Measurements from ENCODE around the gene CLEC16A.

Gene CLEC16A

DNA sequence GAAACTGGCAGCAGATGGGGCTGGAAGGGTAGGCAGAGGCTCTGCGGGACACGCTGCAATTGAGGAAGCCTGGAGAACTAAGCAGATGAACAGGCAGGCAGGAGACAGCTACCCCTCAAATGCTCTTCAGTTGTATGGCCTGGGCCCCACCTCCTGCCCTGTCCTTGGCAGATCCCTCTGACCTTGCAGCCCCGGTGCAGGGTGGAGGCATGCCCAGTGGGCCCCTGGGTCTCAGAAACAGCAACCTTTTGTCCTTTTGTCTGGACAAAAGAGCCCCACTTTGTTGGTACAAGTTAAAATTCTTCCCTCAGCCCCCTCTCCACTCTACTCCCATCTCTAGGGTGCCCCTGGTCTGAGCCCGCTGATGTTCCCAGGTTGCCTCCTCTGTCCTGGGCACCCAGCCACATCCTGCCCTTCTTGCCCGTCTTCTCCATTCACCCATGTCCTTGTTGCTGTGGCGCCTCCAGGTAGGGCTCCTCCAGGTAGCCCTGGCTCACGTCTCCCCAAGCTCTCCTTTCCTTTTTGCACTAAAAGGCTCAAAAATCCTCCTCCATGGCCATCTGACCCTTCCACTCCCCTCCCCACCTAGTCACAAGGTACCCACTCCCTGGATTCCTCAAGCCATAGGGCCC lies 136.8 kb downstream of the CLEC16A start:
- Histone ChIP-seq H3K4me3 (ENCODE audit: low read depth in 1 of 2, low read length in 2 of 2) (no peak overlapping the region), H3K36me3 (ENCODE audit: control insufficient read depth in 1 of 2, insufficient read depth in 2 of 2, low read length in 2 of 2) (no peaks in the 10 kb centered on the region), H3K27me3 (ENCODE audit: low read depth, low read length) (no peaks in the 10 kb centered on the region), H3K9me3 (ENCODE audit: control insufficient read depth in 1 of 2, low read length in 2 of 2) (no peaks in the 10 kb centered on the region), H3K27ac (ENCODE audit: low read length) (no peak overlapping the region), H3K4me1 (ENCODE audit: control insufficient read depth in 1 of 2, insufficient read depth in 2 of 2, low read length in 2 of 2) (peaks cover 33% of the 10 kb centered on the region in 2 donors)

DNA sequence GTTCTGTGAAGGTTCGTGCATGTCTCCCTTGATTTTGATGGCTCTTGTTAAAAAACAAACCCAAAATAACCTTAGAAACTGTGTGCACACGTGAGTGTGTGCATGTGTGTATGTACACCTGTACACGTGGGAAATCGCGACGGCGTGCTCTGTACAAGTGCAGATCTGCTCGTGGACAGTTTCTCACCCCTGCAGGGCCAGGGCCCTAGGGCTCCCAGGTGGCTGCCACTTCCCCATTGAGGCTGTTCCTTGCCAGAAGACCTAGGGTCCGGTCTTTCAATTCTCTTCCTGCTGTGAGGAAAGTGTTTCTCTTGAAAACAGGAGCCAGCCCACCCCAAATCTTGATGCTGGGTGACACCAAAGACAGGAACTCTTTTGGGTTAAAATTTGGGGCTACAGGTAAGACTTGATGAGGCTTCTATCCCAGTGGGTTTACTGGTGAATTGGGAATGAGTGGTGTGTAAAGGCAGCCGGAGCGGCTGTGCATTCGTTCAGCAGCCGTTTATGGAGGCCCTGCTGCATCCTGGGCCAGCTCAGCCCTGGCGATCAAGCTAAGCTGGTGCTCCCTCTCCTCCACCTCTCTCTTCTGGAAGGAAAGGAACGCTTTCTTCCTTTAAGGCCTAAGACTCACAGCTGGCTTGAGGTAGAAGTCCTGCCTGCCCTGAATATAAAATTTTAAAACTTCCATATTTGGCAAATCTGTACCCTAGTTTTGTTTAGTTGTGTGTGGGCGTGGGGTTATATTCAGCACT lies 137.9 kb downstream of the CLEC16A start:
- Histone ChIP-seq H3K4me3 (ENCODE audit: low read depth in 1 of 2, low read length in 2 of 2) (no peak overlapping the region), H3K9me3 (ENCODE audit: control insufficient read depth in 1 of 2, low read length in 2 of 2) (no peaks in the 10 kb centered on the region), H3K27ac (ENCODE audit: low read length) (no peak overlapping the region), H3K27me3 (ENCODE audit: low read depth, low read length) (no peaks in the 10 kb centered on the region), H3K36me3 (ENCODE audit: control insufficient read depth in 1 of 2, insufficient read depth in 2 of 2, low read length in 2 of 2) (no peaks in the 10 kb centered on the region), H3K4me1 (ENCODE audit: control insufficient read depth in 1 of 2, insufficient read depth in 2 of 2, low read length in 2 of 2) (peaks cover 33% of the 10 kb centered on the region in 2 donors)

DNA sequence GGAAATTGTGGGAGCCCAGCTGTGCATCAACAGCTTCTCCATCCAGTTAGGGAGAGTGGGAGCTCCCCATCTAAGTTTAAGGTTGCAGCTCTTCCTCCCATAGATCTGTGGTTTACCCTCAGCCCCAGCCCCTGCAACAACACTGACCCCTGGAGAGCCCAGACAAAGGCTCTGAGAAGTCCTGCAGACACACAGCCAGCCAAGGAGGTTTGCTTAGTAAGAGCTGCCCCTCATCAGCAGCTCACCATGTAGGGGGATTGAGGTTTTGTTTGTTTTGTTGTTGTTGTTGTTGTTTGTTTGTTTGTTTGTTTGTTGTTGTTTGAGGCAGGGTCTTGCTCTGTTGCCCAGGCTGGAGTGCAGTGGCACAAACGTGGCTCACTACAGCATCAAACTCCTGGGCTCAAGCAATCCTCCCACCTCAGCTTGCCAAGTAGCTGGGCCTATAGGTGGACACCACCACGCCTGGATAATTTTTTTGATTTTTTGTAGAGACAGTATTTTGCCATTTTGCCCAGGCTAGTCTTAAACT lies 138.6 kb downstream of the CLEC16A start:
- Histone ChIP-seq H3K4me1 (ENCODE audit: control insufficient read depth in 1 of 2, insufficient read depth in 2 of 2, low read length in 2 of 2) (peaks cover 33% of the 10 kb centered on the region in 2 donors), H3K27me3 (ENCODE audit: low read depth, low read length) (no peaks in the 10 kb centered on the region), H3K4me3 (ENCODE audit: low read depth in 1 of 2, low read length in 2 of 2) (no peak overlapping the region), H3K27ac (ENCODE audit: low read length) (no peak overlapping the region), H3K9me3 (ENCODE audit: control insufficient read depth in 1 of 2, low read length in 2 of 2) (no peaks in the 10 kb centered on the region), H3K36me3 (ENCODE audit: control insufficient read depth in 1 of 2, insufficient read depth in 2 of 2, low read length in 2 of 2) (no peaks in the 10 kb centered on the region)

DNA sequence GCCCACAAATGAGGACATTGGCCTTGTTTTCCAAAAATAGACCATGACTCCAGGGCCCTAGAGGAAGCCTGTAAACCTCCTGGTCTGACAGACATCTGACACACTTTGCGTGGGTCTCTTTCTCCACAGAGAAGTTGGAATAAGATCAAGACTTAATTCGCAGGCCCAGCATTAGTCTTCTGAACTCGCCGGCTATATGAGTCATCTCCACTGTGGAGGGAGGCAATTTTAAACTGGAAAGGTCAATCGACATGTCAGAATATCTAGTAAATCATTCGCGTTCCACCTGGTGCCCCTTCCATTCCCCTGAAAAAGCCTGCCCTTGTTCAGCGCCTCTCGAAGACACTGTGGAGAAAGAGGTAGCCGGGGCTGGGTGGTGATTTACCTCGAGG lies 140.1 kb downstream of the CLEC16A start:
- no peak overlapping the region for H3K4me3 ChIP-seq (ENCODE audit: low read depth in 1 of 2, low read length in 2 of 2)
- H3K27me3 ChIP-seq (ENCODE audit: low read depth, low read length): no peaks in the 10 kb centered on the region
- H3K36me3 ChIP-seq (ENCODE audit: control insufficient read depth in 1 of 2, insufficient read depth in 2 of 2, low read length in 2 of 2): no peaks in the 10 kb centered on the region
- H3K4me1 ChIP-seq (ENCODE audit: control insufficient read depth in 1 of 2, insufficient read depth in 2 of 2, low read length in 2 of 2): peaks cover 21 to 27% of the 10 kb centered on the region in 2 donors
- no peaks in the 10 kb centered on the region for H3K9me3 ChIP-seq (ENCODE audit: control insufficient read depth in 1 of 2, low read length in 2 of 2)
- peak overlapping the region; percentile 16 for H3K27ac ChIP-seq (ENCODE audit: low read length)

DNA sequence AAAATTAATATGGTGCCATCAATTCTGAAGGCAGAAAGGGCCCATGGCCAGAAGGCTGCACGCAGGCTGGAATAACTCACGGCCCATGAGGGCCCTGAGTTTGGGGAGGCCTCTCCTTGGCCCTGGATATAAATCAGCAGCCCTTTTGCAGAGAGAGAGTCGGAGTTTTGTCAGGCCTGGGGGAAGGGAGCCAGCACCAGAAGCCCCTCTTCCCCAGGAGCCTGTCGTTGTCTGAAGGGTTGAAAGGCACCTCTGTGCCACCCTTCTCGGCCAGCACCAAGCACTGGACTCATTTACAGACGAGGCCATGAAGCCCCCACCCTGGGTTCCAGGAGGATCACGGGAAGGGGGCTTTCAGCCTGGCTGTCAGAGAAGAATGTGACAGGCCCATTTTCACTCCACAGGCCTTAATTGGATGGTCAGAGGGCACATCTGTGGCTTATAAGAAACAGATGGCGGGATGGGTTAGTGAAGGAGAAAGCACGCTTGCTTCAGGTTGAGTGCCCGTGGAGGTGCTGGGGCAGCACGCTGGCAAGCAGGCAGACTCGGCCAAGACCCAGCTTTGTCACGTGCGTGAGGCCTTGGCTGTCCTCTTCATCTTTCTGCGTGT lies 140.6 kb downstream of the CLEC16A start:
- Histone ChIP-seq H3K9me3 (ENCODE audit: control insufficient read depth in 1 of 2, low read length in 2 of 2) (no peaks in the 10 kb centered on the region), H3K4me3 (ENCODE audit: low read depth in 1 of 2, low read length in 2 of 2) (no peak overlapping the region), H3K4me1 (ENCODE audit: control insufficient read depth in 1 of 2, insufficient read depth in 2 of 2, low read length in 2 of 2) (peaks cover 21 to 25% of the 10 kb centered on the region in 2 donors), H3K27me3 (ENCODE audit: low read depth, low read length) (no peaks in the 10 kb centered on the region), H3K36me3 (ENCODE audit: control insufficient read depth in 1 of 2, insufficient read depth in 2 of 2, low read length in 2 of 2) (no peaks in the 10 kb centered on the region), H3K27ac (ENCODE audit: low read length) (peak overlapping the region; percentile 16)

DNA sequence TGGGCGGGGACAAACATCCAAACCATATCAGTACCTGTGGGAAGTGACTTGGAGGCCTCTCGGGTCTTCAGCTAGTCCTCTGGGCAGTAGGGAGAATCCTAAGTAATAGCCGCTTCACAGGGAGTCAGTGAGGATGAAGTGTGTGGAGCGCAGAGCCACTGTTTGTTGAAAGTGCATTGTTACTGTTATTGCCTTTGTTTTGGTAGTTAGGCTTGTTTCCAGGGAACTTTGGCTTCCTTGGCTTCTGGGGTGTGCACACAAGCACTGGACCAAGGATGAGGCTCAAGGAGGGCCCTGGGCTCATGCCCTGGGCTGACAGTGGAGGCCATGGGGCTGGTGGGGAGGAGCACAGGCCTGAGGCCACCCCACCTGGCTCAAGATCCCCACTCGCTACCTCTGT lies 141.6 kb downstream of the CLEC16A start:
- H3K27ac ChIP-seq (ENCODE audit: low read length): no peak overlapping the region
- no peaks in the 10 kb centered on the region for H3K9me3 ChIP-seq (ENCODE audit: control insufficient read depth in 1 of 2, low read length in 2 of 2)
- no peak overlapping the region for H3K4me3 ChIP-seq (ENCODE audit: low read depth in 1 of 2, low read length in 2 of 2)
- H3K36me3 ChIP-seq (ENCODE audit: control insufficient read depth in 1 of 2, insufficient read depth in 2 of 2, low read length in 2 of 2): no peaks in the 10 kb centered on the region
- H3K27me3 ChIP-seq (ENCODE audit: low read depth, low read length): no peaks in the 10 kb centered on the region
- H3K4me1 ChIP-seq (ENCODE audit: control insufficient read depth in 1 of 2, insufficient read depth in 2 of 2, low read length in 2 of 2): peaks cover 15 to 18% of the 10 kb centered on the region in 2 donors

DNA sequence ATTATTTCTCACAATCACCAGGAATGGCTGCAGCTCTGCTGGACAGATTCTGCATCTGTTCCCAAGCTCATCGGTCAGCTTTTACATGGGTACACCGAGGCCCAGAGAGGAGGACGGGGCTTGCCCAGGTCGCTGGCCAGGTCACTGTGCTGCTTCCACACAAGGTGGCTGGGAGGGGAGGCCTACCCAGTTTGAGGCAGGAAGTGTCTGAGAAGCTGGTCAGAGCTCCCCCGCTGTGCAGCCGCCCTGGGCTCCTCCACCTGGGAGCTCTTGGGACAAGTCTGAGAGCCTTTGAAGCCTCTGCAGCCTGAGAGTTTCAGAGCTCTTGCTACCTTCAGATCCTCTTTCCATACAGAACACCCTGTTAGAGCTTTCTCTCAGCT lies 143.3 kb downstream of the CLEC16A start:
- Histone ChIP-seq H3K27ac (ENCODE audit: low read length) (no peak overlapping the region), H3K4me3 (ENCODE audit: low read depth in 1 of 2, low read length in 2 of 2) (no peak overlapping the region), H3K27me3 (ENCODE audit: low read depth, low read length) (no peaks in the 10 kb centered on the region), H3K36me3 (ENCODE audit: control insufficient read depth in 1 of 2, insufficient read depth in 2 of 2, low read length in 2 of 2) (peaks cover 0 to 6% of the 10 kb centered on the region in 2 donors), H3K9me3 (ENCODE audit: control insufficient read depth in 1 of 2, low read length in 2 of 2) (no peaks in the 10 kb centered on the region), H3K4me1 (ENCODE audit: control insufficient read depth in 1 of 2, insufficient read depth in 2 of 2, low read length in 2 of 2) (peaks cover 15 to 18% of the 10 kb centered on the region in 2 donors)

DNA sequence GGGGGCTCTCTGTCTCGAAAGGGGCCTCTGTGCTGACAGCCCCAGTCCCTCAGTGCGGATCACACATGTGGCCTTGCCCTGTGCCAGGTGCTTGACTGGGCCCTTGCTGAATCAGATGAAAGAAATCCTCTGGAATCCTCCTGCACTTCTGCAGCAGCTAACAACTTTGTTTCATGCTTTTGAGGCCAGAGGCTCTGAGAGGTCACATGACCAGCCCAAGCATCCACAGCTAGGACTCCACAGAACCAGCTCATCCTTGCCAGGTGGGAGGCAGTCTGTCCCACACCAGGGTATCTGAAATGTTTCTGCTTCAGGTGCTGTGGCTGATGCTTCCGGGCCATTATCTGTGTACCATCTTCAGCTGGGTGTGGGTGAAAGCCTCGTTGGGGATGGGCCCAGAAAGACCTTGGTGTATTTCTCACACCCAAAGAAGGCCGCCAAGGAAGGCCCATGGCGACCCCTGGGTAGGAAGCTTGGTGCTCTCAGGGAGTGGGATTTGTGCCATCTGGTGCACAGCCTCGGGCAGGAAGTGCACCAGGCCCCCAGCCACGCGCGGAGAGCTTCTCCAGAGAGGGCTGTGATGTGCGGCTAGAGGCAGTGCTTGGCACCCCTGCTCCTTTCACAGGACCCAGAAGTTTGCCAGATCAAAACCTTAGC lies 143.8 kb downstream of the CLEC16A start:
- Histone ChIP-seq H3K27me3 (ENCODE audit: low read depth, low read length) (no peaks in the 10 kb centered on the region), H3K9me3 (ENCODE audit: control insufficient read depth in 1 of 2, low read length in 2 of 2) (no peaks in the 10 kb centered on the region), H3K36me3 (ENCODE audit: control insufficient read depth in 1 of 2, insufficient read depth in 2 of 2, low read length in 2 of 2) (peaks cover 0 to 6% of the 10 kb centered on the region in 2 donors), H3K4me1 (ENCODE audit: control insufficient read depth in 1 of 2, insufficient read depth in 2 of 2, low read length in 2 of 2) (peaks cover 13 to 18% of the 10 kb centered on the region in 2 donors), H3K27ac (ENCODE audit: low read length) (no peak overlapping the region), H3K4me3 (ENCODE audit: low read depth in 1 of 2, low read length in 2 of 2) (no peak overlapping the region)

DNA sequence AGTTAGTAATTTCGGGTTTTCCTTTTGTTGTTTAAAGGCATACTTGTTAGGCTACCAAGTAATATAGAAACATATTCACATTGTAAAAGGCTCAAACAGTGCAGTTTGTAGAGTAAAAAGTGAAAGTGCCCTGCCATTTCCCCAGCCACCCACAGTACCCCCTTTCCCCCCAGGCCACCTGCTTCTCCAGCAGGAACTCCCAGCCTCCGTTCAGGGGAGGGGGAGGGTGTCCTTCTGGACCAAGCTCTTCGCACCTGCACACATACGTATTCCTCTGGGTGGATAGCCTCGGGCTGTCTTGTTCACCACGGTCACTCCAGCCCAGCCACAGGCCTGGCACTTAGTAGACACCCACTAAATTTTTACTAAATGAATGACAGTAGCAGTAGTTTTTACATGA lies 144.5 kb downstream of the CLEC16A start:
- Histone ChIP-seq H3K27me3 (ENCODE audit: low read depth, low read length) (no peaks in the 10 kb centered on the region), H3K9me3 (ENCODE audit: control insufficient read depth in 1 of 2, low read length in 2 of 2) (no peaks in the 10 kb centered on the region), H3K27ac (ENCODE audit: low read length) (no peak overlapping the region), H3K4me3 (ENCODE audit: low read depth in 1 of 2, low read length in 2 of 2) (no peak overlapping the region), H3K4me1 (ENCODE audit: control insufficient read depth in 1 of 2, insufficient read depth in 2 of 2, low read length in 2 of 2) (peaks cover 13 to 18% of the 10 kb centered on the region in 2 donors), H3K36me3 (ENCODE audit: control insufficient read depth in 1 of 2, insufficient read depth in 2 of 2, low read length in 2 of 2) (peaks cover 0 to 6% of the 10 kb centered on the region in 2 donors)

DNA sequence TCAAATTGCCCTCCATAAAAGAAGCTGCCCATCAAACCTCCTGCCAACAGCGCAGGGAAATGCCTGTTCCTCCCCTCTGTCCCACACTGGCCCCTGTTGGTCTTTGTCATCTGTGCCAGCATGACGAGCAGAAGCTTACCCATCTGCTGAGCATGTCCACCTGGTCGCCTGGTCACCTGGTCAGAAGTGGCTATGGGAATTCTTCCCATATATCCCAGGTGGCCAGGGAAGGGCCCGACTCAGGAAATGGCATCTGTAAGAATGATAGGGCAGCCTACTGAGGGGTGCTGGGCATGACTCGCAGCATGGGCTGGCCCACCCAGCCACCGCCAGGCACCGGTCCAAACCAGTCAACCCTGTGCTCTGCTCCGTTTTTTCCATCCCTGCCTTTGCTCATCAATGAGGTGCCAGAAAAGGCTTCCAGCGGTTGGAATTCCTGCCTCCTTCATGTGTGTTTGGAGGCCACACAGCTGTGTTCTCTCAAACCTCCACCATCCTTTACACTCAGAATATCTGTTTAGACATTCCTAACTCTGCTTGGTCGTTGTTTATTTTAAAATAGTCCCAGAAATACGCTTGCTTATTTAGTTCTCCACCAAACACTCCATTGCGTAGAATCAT lies 145.2 kb downstream of the CLEC16A start:
- Histone ChIP-seq H3K4me3 (ENCODE audit: low read depth in 1 of 2, low read length in 2 of 2) (no peak overlapping the region), H3K4me1 (ENCODE audit: control insufficient read depth in 1 of 2, insufficient read depth in 2 of 2, low read length in 2 of 2) (peaks cover 15 to 21% of the 10 kb centered on the region in 2 donors), H3K36me3 (ENCODE audit: control insufficient read depth in 1 of 2, insufficient read depth in 2 of 2, low read length in 2 of 2) (peaks cover 0 to 6% of the 10 kb centered on the region in 2 donors), H3K27ac (ENCODE audit: low read length) (no peak overlapping the region), H3K27me3 (ENCODE audit: low read depth, low read length) (no peaks in the 10 kb centered on the region), H3K9me3 (ENCODE audit: control insufficient read depth in 1 of 2, low read length in 2 of 2) (no peaks in the 10 kb centered on the region)

DNA sequence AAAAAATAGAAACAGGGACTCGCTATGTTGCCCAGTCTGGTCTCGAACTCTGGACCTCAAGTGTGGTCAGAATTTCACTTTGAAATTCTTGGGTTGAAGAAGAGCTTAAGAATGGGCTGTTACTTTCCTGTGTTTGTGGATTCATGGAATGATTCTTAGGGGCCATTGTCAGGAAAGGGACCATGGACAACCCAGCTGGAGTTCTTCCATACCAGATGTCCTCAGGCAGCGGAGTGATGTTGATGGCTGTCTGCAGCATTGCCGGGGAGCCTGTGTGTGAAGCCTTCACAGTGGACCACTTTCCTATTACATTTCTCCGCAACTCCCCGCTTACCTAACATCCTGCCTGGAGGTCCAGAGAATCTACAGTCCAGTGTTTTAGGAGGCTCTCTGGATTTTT lies 145.9 kb downstream of the CLEC16A start:
- H3K27ac ChIP-seq (ENCODE audit: low read length): no peak overlapping the region
- peaks cover 11 to 17% of the 10 kb centered on the region in 2 donors for H3K4me1 ChIP-seq (ENCODE audit: control insufficient read depth in 1 of 2, insufficient read depth in 2 of 2, low read length in 2 of 2)

More for the DNA sequence above, 145.9 kb downstream of the CLEC16A start:
- H3K9me3 ChIP-seq (ENCODE audit: control insufficient read depth in 1 of 2, low read length in 2 of 2): no peaks in the 10 kb centered on the region
- H3K36me3 ChIP-seq (ENCODE audit: control insufficient read depth in 1 of 2, insufficient read depth in 2 of 2, low read length in 2 of 2): peaks cover 0 to 6% of the 10 kb centered on the region in 2 donors
- no peak overlapping the region for H3K4me3 ChIP-seq (ENCODE audit: low read depth in 1 of 2, low read length in 2 of 2)
- H3K27me3 ChIP-seq (ENCODE audit: low read depth, low read length): no peaks in the 10 kb centered on the region
